ENCODE data around the gene PCDH8. TPM values are rescaled to one million over a fixed set of nuclear protein-coding genes. Genes with fewer than 3 reads are reported as not detected.
A peak's percentile ranks its signal among the peaks of the same experiment; 100 is the strongest.

The PCDH8 gene
- total RNA-seq, 1 experiment from 2014 or later, result not detected

DNA sequence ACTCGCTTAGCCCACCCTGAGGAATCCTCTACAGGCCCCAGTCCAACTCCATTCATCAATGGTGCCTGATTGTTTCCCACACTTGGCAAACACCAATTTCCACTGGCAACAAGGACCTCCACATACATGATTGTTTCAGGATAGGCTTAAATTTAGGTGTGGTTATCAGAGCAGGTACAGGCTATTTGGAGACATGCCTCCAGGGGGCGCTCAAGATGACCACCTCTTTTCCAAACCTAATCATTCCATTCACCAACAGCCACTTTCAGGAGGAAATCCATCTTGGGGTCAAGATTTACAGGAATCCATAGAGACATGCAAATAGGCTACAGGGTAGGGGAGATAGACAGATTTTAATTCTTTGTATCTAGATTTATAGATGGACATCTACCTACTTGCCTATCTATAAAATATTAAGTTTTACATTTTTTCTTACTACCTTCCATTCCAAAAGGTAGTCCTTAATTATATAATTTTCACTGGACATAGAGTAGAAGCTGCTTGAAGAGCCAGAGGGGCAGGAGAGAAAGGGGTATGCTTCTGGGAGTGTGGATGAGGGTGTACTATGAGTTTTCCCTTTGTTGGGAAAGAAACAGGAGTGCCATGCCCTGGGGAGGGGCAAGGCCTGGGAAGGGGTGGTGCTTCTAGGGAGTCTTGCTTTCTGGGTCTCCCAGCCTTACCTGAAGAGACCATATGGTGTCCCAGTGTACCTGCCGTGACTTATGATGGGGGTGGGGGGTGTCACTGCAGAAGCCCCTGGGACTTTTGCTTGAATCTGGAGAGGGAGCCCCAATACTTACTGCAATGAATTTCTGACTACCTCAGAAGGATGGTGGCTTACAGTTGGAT is 14.1 kb upstream of the PCDH8 start:
- no peaks in the 10 kb centered on the region for H3K36me3 Mint-ChIP-seq (ENCODE audit: insufficient read depth, unreplicated experiment)
- TF ChIP-seq, protein P1, sequence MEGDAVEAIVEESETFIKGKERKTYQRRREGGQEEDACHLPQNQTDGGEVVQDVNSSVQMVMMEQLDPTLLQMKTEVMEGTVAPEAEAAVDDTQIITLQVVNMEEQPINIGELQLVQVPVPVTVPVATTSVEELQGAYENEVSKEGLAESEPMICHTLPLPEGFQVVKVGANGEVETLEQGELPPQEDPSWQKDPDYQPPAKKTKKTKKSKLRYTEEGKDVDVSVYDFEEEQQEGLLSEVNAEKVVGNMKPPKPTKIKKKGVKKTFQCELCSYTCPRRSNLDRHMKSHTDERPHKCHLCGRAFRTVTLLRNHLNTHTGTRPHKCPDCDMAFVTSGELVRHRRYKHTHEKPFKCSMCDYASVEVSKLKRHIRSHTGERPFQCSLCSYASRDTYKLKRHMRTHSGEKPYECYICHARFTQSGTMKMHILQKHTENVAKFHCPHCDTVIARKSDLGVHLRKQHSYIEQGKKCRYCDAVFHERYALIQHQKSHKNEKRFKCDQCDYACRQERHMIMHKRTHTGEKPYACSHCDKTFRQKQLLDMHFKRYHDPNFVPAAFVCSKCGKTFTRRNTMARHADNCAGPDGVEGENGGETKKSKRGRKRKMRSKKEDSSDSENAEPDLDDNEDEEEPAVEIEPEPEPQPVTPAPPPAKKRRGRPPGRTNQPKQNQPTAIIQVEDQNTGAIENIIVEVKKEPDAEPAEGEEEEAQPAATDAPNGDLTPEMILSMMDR (IDR thresholded peaks at IDR 0.05; ENCODE audit: unreplicated experiment), result no peak
- H3K27ac Mint-ChIP-seq (ENCODE audit: unreplicated experiment), result no peak overlapping the region
- H3K4me3 Mint-ChIP-seq (ENCODE audit: low read depth, unreplicated experiment), result no peak overlapping the region
- BruUV-seq (replicated peaks), result no TSS peak
- CTCF ChIA-PET, result no interaction called here
- intact Hi-C loops (cut with micrococcal nuclease; ENCODE audit: unreplicated experiment), result loop anchor here (10.0 kb wide), 1 partner anchor 322 kb away; no protein-coding TSS in a partner anchor
- no peaks in the 10 kb centered on the region for H3K9me3 Mint-ChIP-seq (ENCODE audit: low read depth, unreplicated experiment)
- H3K4me1 Mint-ChIP-seq (ENCODE audit: low read depth, unreplicated experiment), result no peaks in the 10 kb centered on the region
- peak; percentile 45 for DNase-seq
- H3K27me3 Mint-ChIP-seq (ENCODE audit: unreplicated experiment), result peaks cover 35% of the 10 kb centered on the region

DNA sequence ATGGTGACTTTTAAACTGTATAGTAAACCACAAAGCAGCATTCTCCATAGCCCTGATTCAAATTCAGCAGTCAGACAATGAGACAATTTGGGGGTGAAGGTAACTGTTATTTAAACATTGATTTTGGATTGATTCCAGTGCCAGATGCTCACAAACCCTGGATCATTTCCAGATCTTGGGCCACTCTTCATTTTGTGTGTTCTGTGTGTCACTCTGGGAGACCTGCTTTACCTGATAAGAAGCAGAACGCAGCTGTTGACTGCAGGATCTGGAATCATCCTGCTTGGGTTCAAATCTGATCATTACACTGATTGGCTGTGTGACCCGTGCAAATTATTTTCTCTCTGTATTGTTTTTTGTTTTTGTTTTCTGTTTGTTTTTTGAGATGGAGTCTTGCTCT is 4.0 kb upstream of the PCDH8 start:
- H3K27ac Mint-ChIP-seq (ENCODE audit: unreplicated experiment), result no peak overlapping the region
- peaks cover 75% of the 10 kb centered on the region for H3K27me3 Mint-ChIP-seq (ENCODE audit: unreplicated experiment)
- CTCF ChIA-PET, result interaction anchor here (0.7 to 1.1 kb wide), 2 partner anchors 23 to 26 kb away, joined by 3 read pairs; no protein-coding TSS in a partner anchor
- H3K9me3 Mint-ChIP-seq (ENCODE audit: low read depth, unreplicated experiment), result no peaks in the 10 kb centered on the region
- peaks cover 21% of the 10 kb centered on the region for H3K4me1 Mint-ChIP-seq (ENCODE audit: low read depth, unreplicated experiment)
- no peak overlapping the region for H3K4me3 Mint-ChIP-seq (ENCODE audit: low read depth, unreplicated experiment)
- intact Hi-C loops (cut with micrococcal nuclease; ENCODE audit: unreplicated experiment), result loop anchor here (5.0 kb wide), 1 partner anchor 115 kb away; no protein-coding TSS in a partner anchor
- H3K36me3 Mint-ChIP-seq (ENCODE audit: insufficient read depth, unreplicated experiment), result peaks cover 10% of the 10 kb centered on the region
- no peak for DNase-seq
- BruUV-seq (replicated peaks), result no TSS peak
- TF ChIP-seq, protein P1 (IDR thresholded peaks at IDR 0.05; ENCODE audit: unreplicated experiment), result no peak

DNA sequence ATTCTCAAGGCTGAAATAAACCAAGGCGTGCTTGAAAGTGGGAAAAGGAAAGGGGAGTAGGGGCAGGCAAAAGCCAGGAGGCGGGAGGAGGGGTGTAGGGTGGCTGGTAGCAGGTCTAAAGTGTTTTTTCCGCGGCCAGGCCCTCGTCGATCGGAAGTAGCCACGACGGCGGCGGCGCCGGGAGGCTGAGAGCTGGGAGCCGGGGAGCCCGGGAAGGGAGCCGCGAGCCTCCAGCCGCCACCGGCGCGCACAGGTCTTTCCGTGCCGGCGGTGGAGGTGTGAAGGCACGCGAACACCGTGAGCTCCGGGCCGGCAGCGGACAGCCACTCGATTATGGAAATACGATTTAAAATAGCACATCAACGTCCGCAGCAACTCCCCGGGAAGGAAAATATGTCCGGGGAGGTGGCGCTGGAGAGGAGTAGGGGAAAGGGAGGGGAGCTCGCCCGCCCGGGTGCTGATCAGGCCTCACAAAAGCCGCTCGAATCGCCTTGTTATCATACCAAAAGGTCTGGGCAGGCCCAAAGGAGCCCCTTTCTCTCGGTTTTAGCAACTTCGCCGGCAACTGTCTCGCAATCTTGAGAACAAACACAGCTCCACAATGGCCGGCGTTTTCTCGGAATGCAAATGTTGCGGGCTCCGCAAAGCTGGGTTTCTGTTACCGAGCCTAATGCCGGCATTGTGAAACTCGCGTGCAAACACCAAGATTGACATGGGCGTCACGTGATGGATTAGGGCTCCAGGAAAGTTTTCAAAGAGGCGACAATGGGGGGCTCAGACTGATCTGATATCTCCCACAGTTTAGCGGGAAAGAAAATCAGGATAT is 2.9 kb upstream of the PCDH8 start:
- peaks cover 21% of the 10 kb centered on the region for H3K4me1 Mint-ChIP-seq (ENCODE audit: low read depth, unreplicated experiment)
- no peaks in the 10 kb centered on the region for H3K9me3 Mint-ChIP-seq (ENCODE audit: low read depth, unreplicated experiment)
- TF ChIP-seq, protein P1 (IDR thresholded peaks at IDR 0.05; ENCODE audit: unreplicated experiment), result no peak
- CTCF ChIA-PET, result interaction anchor here (0.7 to 1.1 kb wide), 2 partner anchors 24 to 66 kb away, joined by 3 read pairs; no protein-coding TSS in a partner anchor
- H3K36me3 Mint-ChIP-seq (ENCODE audit: insufficient read depth, unreplicated experiment), result peaks cover 10% of the 10 kb centered on the region
- DNase-seq, result peak; percentile 28
- no TSS peak for BruUV-seq (replicated peaks)
- H3K27ac Mint-ChIP-seq (ENCODE audit: unreplicated experiment), result no peak overlapping the region
- peaks cover 72% of the 10 kb centered on the region for H3K27me3 Mint-ChIP-seq (ENCODE audit: unreplicated experiment)
- H3K4me3 Mint-ChIP-seq (ENCODE audit: low read depth, unreplicated experiment), result peak overlapping the region; percentile 78
- intact Hi-C loops (cut with micrococcal nuclease; ENCODE audit: unreplicated experiment), result loop anchor here (5.0 kb wide), 1 partner anchor 116 kb away; no protein-coding TSS in a partner anchor

DNA sequence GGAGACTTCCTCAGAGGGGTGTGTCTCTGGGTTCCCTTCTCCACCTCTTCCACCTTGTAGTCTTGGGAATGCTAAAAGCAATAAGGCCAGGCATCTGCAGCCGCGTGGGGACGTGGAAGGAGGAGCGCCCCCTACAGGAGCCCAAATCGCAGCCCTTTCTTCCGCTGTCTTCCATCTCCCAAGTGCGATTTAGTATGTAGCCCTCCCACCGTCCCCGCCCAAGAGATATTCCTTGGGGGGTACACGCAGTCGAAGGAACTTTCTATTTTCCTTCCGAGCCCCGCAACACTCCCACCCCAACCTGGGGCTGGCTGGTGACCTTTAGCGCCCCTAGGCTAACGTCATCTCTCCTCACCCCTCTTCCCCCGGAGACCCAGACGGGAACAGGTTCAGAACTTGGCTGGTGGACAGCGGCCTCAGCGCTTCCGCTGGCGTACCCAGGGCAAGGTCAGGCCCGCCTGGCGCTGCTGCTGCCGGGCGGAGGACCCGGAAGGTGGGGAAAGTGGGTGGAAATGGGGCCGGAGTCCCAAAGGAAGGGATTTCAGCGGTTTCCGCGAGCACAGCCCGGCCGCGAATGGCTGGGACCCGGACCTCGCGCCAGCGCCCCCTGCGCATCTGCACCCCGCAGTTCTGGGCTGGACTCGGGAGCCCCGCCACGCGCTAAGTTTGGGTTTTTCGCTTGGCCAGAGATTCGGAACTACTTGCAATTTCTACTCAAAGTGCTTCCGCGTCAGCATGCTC is 2.1 kb upstream of the PCDH8 start:
- peak; percentile 73 for DNase-seq
- CTCF ChIA-PET, result no interaction called here
- TF ChIP-seq, protein P1 (IDR thresholded peaks at IDR 0.05; ENCODE audit: unreplicated experiment), result no peak
- intact Hi-C loops (cut with micrococcal nuclease; ENCODE audit: unreplicated experiment), result loop anchor here (5.0 kb wide), 1 partner anchor 117 kb away; no protein-coding TSS in a partner anchor
- no peak overlapping the region for H3K27ac Mint-ChIP-seq (ENCODE audit: unreplicated experiment)
- peaks cover 10% of the 10 kb centered on the region for H3K36me3 Mint-ChIP-seq (ENCODE audit: insufficient read depth, unreplicated experiment)
- H3K9me3 Mint-ChIP-seq (ENCODE audit: low read depth, unreplicated experiment), result no peaks in the 10 kb centered on the region
- peaks cover 21% of the 10 kb centered on the region for H3K4me1 Mint-ChIP-seq (ENCODE audit: low read depth, unreplicated experiment)
- peaks cover 65% of the 10 kb centered on the region for H3K27me3 Mint-ChIP-seq (ENCODE audit: unreplicated experiment)
- peak overlapping the region; percentile 78 for H3K4me3 Mint-ChIP-seq (ENCODE audit: low read depth, unreplicated experiment)
- no TSS peak for BruUV-seq (replicated peaks)

Measured in Calu3 (cell line).